GM12878 (cell line): ENCODE data around the gene TAS2R13. TPM values are rescaled to one million over a fixed set of nuclear protein-coding genes. Genes with fewer than 3 reads are reported as not detected.

Source experiments
- CEBPB ChIP-seq, 2 experiments: fragments of 150-350 bp in 1 of 2; IDR thresholded peaks; 2 replicates each; pipeline ENCODE4 v1.6.1; 2012 to 2014; ENCODE audit warnings: low read depth in 2 of 2, low read length in 2 of 2, borderline replicate concordance in 1 of 2, inconsistent platforms in 1 of 2
- PKNOX1 ChIP-seq: fragments of 450-650 bp; IDR thresholded peaks from 2 replicates; pipeline ENCODE4 v1.6.1; 2016; ENCODE audit warnings: mild to moderate bottlenecking
- ZSCAN29 ChIP-seq: fragments of 450-650 bp; IDR thresholded peaks from 2 replicates; pipeline ENCODE4 v1.6.1; 2017; ENCODE audit warnings: mild to moderate bottlenecking, moderate library complexity
- polyA plus RNA-seq, 11 experiments: library from polyadenylated mRNA; depleted of rRNA in 4 of 11; unstranded in 6 of 11; stranded (reverse) in 5 of 11; fragments of >200 nt; fragmentation: Nextera tagmentation in 4 of 11; fragmentation: Illumina TruSeq in 1 of 11; extraction: Ambion mirVana in 4 of 11; extraction: Trizol in 1 of 11; gene quantifications; 1 replicate in 1 of 11; 2 replicates in 10 of 11; pipeline versions ENCODE4 v1.2.1 to v1.2.3, GENCODE V29; 2011 to 2016; ENCODE audit warnings: inconsistent platforms in 2 of 11, missing spikeins in 2 of 11, low read depth in 1 of 11
- total RNA-seq, 4 experiments: library from RNA; depleted of rRNA in 3 of 4; stranded (reverse); fragments of >200 nt in 3 of 4; fragmentation: Illumina TruSeq in 1 of 4; extraction: Trizol in 1 of 4; gene quantifications; 2 replicates each; pipeline versions ENCODE4 v1.2.1 to v1.2.3, GENCODE V29; 2013 to 2021

TAS2R13 gene
- total and polyA plus RNA-seq, 10 of the 15 experiments (the other 5 are each of a cell fraction or from before 2014, with no cell fraction given): 0.12 to 2.2 (median 0.65) TPM; not detected in 4

- TF ChIP-seq PKNOX1 (no peak), ZSCAN29 (no peak), CEBPB (IDR thresholded peaks at IDR 0.05; ENCODE audit: borderline replicate concordance in 1 of 2, low read depth in 2 of 2, low read length in 2 of 2) (no peak)
Observed at GRCh38 chr12:10861366-10861765, 48.0 kb downstream of the TAS2R13 start (continued).

Other genes with a start within 250 kb of the TAS2R13 start
Only the 7 nearest of the 17 such genes appear.
- 0.82 and 1.4 TPM in 2 replicates for gene TAS2R10, start 83.2 kb downstream of the TAS2R13 start, total RNA-seq (2014; rRNA removed)
- gene TAS2R10, start 83.2 kb downstream of the TAS2R13 start, total RNA-seq (2014; rRNA removed; fragmentation: Illumina TruSeq; extraction: Trizol): 0.85 and 1.0 TPM in 2 replicates
- 0.37 and 0.54 TPM in 2 replicates for gene TAS2R10, start 83.2 kb downstream of the TAS2R13 start, total RNA-seq (2021)
- 0.91 and 2.3 TPM in 2 replicates for gene TAS2R10, start 83.2 kb downstream of the TAS2R13 start, polyA plus RNA-seq (2011; rRNA removed)
- 0.29 TPM in 1 of 2 replicates, not detected in the other for gene TAS2R10, start 83.2 kb downstream of the TAS2R13 start, polyA plus RNA-seq (2014; fragmentation: Illumina TruSeq; extraction: Trizol)
- under 1 TPM in 1 of 2 experiments, not detected in 1; 0.11 TPM for gene TAS2R10, start 83.2 kb downstream of the TAS2R13 start, polyA plus RNA-seq (2014; fragmentation: Nextera tagmentation; extraction: Ambion mirVana)
- gene TAS2R10, start 83.2 kb downstream of the TAS2R13 start, polyA plus RNA-seq (2014; rRNA removed): 0.61 TPM in 1 of 2 replicates, not detected in the other
- gene TAS2R10, start 83.2 kb downstream of the TAS2R13 start, polyA plus RNA-seq (2016; fragmentation: Nextera tagmentation; extraction: Ambion mirVana): under 1 TPM; 0.16 to 0.28 TPM
- gene PRR4, start 60.1 kb downstream of the TAS2R13 start, total RNA-seq (2014; rRNA removed): 0.85 and 1.5 TPM in 2 replicates
- gene PRR4, start 60.1 kb downstream of the TAS2R13 start, total RNA-seq (2014; rRNA removed; fragmentation: Illumina TruSeq; extraction: Trizol): 4.5 and 5.4 TPM in 2 replicates
- 1.6 and 2.2 TPM in 2 replicates for gene PRR4, start 60.1 kb downstream of the TAS2R13 start, total RNA-seq (2021)
- 4.8 and 5.7 TPM in 2 replicates for gene PRR4, start 60.1 kb downstream of the TAS2R13 start, polyA plus RNA-seq (2011; rRNA removed)
- 3.6 and 4.5 TPM in 2 replicates for gene PRR4, start 60.1 kb downstream of the TAS2R13 start, polyA plus RNA-seq (2014; fragmentation: Illumina TruSeq; extraction: Trizol)
- gene PRR4, start 60.1 kb downstream of the TAS2R13 start, polyA plus RNA-seq (2014; fragmentation: Nextera tagmentation; extraction: Ambion mirVana): 1 to 10 TPM; 1.6 to 2.8 TPM
- gene PRR4, start 60.1 kb downstream of the TAS2R13 start, polyA plus RNA-seq (2014; rRNA removed): 0.14 and 1.6 TPM in 2 replicates
- 1 to 10 TPM; 1.3 to 1.8 TPM for gene PRR4, start 60.1 kb downstream of the TAS2R13 start, polyA plus RNA-seq (2016; fragmentation: Nextera tagmentation; extraction: Ambion mirVana)
- 17.7 and 19.7 TPM in 2 replicates for gene PRH1, start 25.3 kb downstream of the TAS2R13 start, total RNA-seq (2014; rRNA removed)
- gene PRH1, start 25.3 kb downstream of the TAS2R13 start, total RNA-seq (2014; rRNA removed; fragmentation: Illumina TruSeq; extraction: Trizol): 26.3 and 29.6 TPM in 2 replicates
- gene PRH1, start 25.3 kb downstream of the TAS2R13 start, total RNA-seq (2021): 9.2 and 11.6 TPM in 2 replicates
- 11.6 and 13.4 TPM in 2 replicates for gene PRH1, start 25.3 kb downstream of the TAS2R13 start, polyA plus RNA-seq (2011; rRNA removed)
- gene PRH1, start 25.3 kb downstream of the TAS2R13 start, polyA plus RNA-seq (2014; fragmentation: Illumina TruSeq; extraction: Trizol): 4.0 and 6.5 TPM in 2 replicates
- gene PRH1, start 25.3 kb downstream of the TAS2R13 start, polyA plus RNA-seq (2014; fragmentation: Nextera tagmentation; extraction: Ambion mirVana): 10 to 100 TPM in 1 of 2 experiments, 1 to 10 TPM in 1; 2.5 to 11.9 TPM
- gene PRH1, start 25.3 kb downstream of the TAS2R13 start, polyA plus RNA-seq (2014; rRNA removed): 3.2 and 3.4 TPM in 2 replicates
- gene PRH1, start 25.3 kb downstream of the TAS2R13 start, polyA plus RNA-seq (2016; fragmentation: Nextera tagmentation; extraction: Ambion mirVana): 10 to 100 TPM; 14.0 to 15.6 TPM
- not detected in 2 replicates for gene PRH2, start 19.7 kb upstream of the TAS2R13 start, total RNA-seq (2014; rRNA removed)
- not detected in 2 replicates for gene PRH2, start 19.7 kb upstream of the TAS2R13 start, total RNA-seq (2014; rRNA removed; fragmentation: Illumina TruSeq; extraction: Trizol)
- not detected in 2 replicates for gene PRH2, start 19.7 kb upstream of the TAS2R13 start, total RNA-seq (2021)
- 0.14 TPM in 1 of 2 replicates, not detected in the other for gene PRH2, start 19.7 kb upstream of the TAS2R13 start, polyA plus RNA-seq (2011; rRNA removed)
- gene PRH2, start 19.7 kb upstream of the TAS2R13 start, polyA plus RNA-seq (2014; fragmentation: Illumina TruSeq; extraction: Trizol): not detected in 2 replicates
- gene PRH2, start 19.7 kb upstream of the TAS2R13 start, polyA plus RNA-seq (2014; fragmentation: Nextera tagmentation; extraction: Ambion mirVana): not detected
- gene PRH2, start 19.7 kb upstream of the TAS2R13 start, polyA plus RNA-seq (2014; rRNA removed): not detected in 2 replicates
- under 1 TPM in 1 of 2 experiments, not detected in 1; 0.50 TPM for gene PRH2, start 19.7 kb upstream of the TAS2R13 start, polyA plus RNA-seq (2016; fragmentation: Nextera tagmentation; extraction: Ambion mirVana)
- 3.0 and 5.6 TPM in 2 replicates for gene TAS2R14, start 29.7 kb upstream of the TAS2R13 start, total RNA-seq (2014; rRNA removed)
- gene TAS2R14, start 29.7 kb upstream of the TAS2R13 start, total RNA-seq (2014; rRNA removed; fragmentation: Illumina TruSeq; extraction: Trizol): 4.4 and 5.6 TPM in 2 replicates
- gene TAS2R14, start 29.7 kb upstream of the TAS2R13 start, total RNA-seq (2021): 1.5 and 1.8 TPM in 2 replicates
- gene TAS2R14, start 29.7 kb upstream of the TAS2R13 start, polyA plus RNA-seq (2011; rRNA removed): 3.2 and 5.5 TPM in 2 replicates
- gene TAS2R14, start 29.7 kb upstream of the TAS2R13 start, polyA plus RNA-seq (2014; fragmentation: Illumina TruSeq; extraction: Trizol): 2.0 and 2.6 TPM in 2 replicates
- gene TAS2R14, start 29.7 kb upstream of the TAS2R13 start, polyA plus RNA-seq (2014; fragmentation: Nextera tagmentation; extraction: Ambion mirVana): 1 to 10 TPM; 1.6 to 3.1 TPM
- 0.71 and 1.2 TPM in 2 replicates for gene TAS2R14, start 29.7 kb upstream of the TAS2R13 start, polyA plus RNA-seq (2014; rRNA removed)
- 1 to 10 TPM; 1.7 to 2.3 TPM for gene TAS2R14, start 29.7 kb upstream of the TAS2R13 start, polyA plus RNA-seq (2016; fragmentation: Nextera tagmentation; extraction: Ambion mirVana)
- gene TAS2R50, start 77.3 kb upstream of the TAS2R13 start, total RNA-seq (2014; rRNA removed): 3.2 and 3.4 TPM in 2 replicates
- gene TAS2R50, start 77.3 kb upstream of the TAS2R13 start, total RNA-seq (2014; rRNA removed; fragmentation: Illumina TruSeq; extraction: Trizol): 2.8 and 3.1 TPM in 2 replicates
- 0.74 and 1.6 TPM in 2 replicates for gene TAS2R50, start 77.3 kb upstream of the TAS2R13 start, total RNA-seq (2021)
- 0.69 and 0.78 TPM in 2 replicates for gene TAS2R50, start 77.3 kb upstream of the TAS2R13 start, polyA plus RNA-seq (2011; rRNA removed)
- not detected in 2 replicates for gene TAS2R50, start 77.3 kb upstream of the TAS2R13 start, polyA plus RNA-seq (2014; fragmentation: Illumina TruSeq; extraction: Trizol)
- not detected for gene TAS2R50, start 77.3 kb upstream of the TAS2R13 start, polyA plus RNA-seq (2014; fragmentation: Nextera tagmentation; extraction: Ambion mirVana)
- 0.13 TPM in 1 of 2 replicates, not detected in the other for gene TAS2R50, start 77.3 kb upstream of the TAS2R13 start, polyA plus RNA-seq (2014; rRNA removed)
- under 1 TPM in 1 of 2 experiments, not detected in 1; 0.33 TPM for gene TAS2R50, start 77.3 kb upstream of the TAS2R13 start, polyA plus RNA-seq (2016; fragmentation: Nextera tagmentation; extraction: Ambion mirVana)
- gene TAS2R20, start 88.7 kb upstream of the TAS2R13 start, total RNA-seq (2014; rRNA removed): 3.9 and 4.6 TPM in 2 replicates
- gene TAS2R20, start 88.7 kb upstream of the TAS2R13 start, total RNA-seq (2014; rRNA removed; fragmentation: Illumina TruSeq; extraction: Trizol): 3.4 and 4.1 TPM in 2 replicates
- gene TAS2R20, start 88.7 kb upstream of the TAS2R13 start, total RNA-seq (2021): 1.2 and 1.9 TPM in 2 replicates
- 1.8 and 2.5 TPM in 2 replicates for gene TAS2R20, start 88.7 kb upstream of the TAS2R13 start, polyA plus RNA-seq (2011; rRNA removed)
- gene TAS2R20, start 88.7 kb upstream of the TAS2R13 start, polyA plus RNA-seq (2014; fragmentation: Illumina TruSeq; extraction: Trizol): 0.78 and 1.4 TPM in 2 replicates
- gene TAS2R20, start 88.7 kb upstream of the TAS2R13 start, polyA plus RNA-seq (2014; fragmentation: Nextera tagmentation; extraction: Ambion mirVana): under 1 TPM; 0.07 to 0.19 TPM
- gene TAS2R20, start 88.7 kb upstream of the TAS2R13 start, polyA plus RNA-seq (2014; rRNA removed): 0.53 and 1.2 TPM in 2 replicates
- gene TAS2R20, start 88.7 kb upstream of the TAS2R13 start, polyA plus RNA-seq (2016; fragmentation: Nextera tagmentation; extraction: Ambion mirVana): under 1 TPM; 0.09 to 0.23 TPM